GM15510 (cell line): Measurements from ENCODE around the gene S100A3.

Experiments used
- POLR2A ChIP-seq: IDR thresholded peaks from 3 replicates; pipeline ENCODE4 v1.6.1; 2011; ENCODE audit warnings: borderline replicate concordance; ENCODE audit not compliant: insufficient read length; ENCODE audit errors: extremely low read depth

The S100A3 gene

DNA sequence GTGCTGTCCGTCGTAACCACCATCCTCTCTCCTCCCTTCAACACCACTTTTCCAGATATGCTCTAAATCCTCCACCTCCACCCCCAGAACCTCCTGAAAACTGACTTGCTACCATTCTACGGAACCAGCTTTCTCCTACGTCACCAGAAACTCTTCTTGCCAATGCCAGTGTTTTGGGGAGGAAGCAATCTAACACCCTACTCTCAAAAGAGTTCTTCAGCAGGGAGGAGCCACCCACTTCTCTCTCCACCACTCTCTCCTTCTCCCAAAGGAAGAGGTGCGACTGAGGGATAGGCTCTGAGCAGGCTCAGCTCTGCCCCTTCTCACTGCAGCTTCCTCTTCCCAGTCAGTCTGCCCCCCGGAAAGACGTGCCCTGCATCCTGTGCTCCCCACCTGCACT is 22.6 kb upstream of the S100A3 start:
- no peak for TF ChIP-seq POLR2A

DNA sequence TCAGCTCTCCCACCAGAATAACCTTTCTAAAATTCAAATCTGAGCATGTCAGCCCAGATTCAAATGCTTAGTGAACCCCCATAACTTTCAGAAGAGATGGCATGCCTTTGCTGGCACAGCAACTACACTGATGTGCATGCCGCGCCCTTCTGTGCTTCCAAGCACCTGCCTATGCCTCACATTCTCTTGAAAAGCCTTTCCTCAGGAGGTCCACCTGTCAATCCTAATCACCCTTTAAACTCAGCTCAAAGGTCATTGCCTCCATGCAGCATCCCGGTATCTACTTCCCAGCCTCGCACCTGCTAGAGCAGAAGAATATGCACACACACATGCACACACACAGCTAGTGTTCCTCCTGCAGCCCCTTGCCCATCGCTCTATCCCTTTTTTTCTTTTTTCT is 21.8 kb upstream of the S100A3 start:
- TF ChIP-seq POLR2A: no peak

DNA sequence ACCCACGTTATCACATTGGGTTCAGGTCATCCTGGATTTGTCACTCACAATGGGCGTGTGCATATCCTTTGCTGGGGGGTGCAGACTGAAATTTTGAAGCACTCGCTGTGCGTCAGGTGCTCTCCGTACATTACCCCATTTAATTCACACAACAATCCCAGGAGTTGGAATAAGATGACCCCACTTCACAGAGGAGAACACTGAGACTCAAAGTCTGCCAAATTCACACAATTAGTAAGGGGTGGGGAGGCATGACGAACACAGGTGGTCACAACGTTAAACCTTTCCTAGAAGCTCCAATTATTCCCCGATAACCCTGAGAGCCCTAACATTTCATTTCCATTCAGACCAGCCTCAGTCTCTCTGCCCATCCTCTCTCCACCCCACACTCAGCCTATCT is 20.4 kb upstream of the S100A3 start:
- TF ChIP-seq POLR2A: no peak

DNA sequence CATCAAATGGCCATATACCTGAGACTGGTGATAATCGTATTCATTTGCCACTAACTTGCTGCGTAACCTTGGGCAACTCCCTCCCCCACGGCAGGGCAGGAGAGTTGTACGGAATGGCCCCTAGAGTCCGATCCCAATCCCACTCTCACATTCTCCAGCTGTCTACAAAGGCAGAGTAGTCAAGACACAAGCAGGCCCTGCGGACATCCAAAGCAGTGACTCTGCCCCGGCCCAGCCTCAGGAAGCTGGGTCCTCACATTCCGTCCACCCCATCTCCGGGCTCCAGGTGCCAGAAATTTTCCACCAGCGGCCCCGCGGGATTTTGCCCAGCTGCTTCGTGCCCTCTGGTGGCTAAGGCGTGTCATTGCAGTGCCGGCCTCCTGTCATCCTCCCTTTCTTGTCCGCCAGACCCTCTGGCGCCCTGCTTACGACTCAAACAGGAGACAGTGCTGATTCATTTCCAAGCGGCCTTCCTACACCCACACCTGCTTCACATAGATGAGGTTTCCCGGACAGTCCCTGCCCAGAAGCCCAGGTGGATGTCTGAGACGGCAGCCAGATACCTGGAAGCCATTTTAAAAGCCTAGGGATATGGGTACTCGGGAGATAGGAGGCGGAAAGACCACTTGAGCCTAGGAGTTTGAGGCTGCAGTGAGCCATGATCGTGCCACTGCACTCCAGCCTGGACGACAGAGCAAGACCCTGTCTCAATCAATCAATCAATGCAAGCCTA is 19.5 kb upstream of the S100A3 start:
- no peak for TF ChIP-seq POLR2A

DNA sequence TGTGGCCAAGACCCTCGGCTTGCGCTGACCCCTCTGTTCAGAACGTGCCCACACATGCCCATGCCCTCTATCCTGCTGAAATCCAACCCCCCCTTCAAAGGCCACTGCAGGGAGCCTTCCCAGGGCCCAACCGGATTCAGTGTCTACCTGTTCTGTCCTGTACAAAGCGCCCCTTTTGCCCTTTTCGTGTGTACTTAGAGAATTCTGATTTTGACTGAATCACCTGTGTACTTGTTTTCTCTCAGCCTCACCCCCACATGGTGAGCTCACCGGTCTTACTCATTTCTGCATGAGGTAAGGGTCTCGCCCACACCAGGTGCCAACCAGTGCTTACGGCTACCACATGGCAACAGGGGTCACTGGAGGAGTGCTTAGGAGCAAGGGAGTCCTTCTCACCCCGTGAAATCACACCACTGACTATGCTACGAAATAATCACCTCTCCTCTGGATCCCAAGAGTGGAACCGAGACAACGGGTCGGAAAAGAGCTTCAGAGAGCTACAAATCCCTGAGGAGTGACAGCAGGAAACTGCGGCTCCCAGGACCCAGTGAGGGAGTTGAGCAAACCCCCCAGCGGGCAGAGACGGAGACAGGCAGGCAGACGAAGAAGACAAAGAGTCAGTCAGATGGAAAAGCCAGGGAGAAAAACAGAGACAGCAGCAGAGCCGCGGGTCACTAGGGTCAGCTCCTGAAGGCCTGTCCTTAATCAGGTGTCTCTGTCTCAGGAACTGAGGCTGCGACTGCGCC is 18.7 kb upstream of the S100A3 start:
- no peak for TF ChIP-seq POLR2A

DNA sequence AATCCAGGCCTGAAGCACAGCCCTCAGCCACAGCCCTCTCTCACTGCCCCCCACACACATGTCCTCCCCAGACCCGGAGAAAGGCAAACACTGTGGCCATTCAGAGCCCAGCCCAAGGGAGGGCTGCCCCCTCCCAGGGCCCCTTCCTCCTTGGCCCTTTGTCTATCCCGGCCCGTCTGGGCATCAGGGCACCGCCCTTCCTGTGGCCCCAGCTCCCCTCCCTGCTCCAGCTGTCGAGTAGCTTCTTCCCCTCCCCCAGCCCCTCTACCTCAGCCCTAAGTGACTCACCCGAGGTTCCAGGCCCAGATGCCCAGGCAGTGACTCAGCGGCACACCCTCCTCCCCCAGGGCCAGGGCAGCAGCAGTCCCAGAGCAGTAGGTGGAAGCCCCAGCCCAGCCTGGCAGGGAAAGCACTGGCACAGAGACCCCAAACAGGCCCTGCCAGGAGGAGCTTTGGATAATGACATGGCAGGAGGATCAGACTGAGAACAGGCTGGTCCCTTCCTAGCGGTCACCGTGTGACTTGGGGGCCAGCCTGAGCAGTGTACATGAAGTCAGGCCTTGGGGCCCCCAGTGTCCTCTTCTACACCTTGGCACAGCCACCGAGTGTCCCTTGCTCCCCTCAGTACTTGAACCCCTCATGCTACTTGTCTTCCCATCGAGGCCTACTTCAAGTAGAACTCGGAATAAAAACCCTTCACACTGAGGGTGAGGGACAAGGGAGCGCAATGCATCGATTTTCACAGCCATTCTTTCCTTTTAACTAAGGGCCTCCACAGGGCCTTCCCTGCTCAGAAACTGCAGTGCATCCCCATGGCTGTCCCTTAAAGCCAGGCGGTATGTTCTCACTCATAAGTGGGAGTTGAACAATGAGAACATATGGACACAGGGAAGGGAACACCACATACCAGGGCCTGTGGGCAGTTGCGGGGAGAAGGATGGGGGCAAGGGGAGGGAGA is 17.6 kb upstream of the S100A3 start:
- TF ChIP-seq POLR2A: no peak

DNA sequence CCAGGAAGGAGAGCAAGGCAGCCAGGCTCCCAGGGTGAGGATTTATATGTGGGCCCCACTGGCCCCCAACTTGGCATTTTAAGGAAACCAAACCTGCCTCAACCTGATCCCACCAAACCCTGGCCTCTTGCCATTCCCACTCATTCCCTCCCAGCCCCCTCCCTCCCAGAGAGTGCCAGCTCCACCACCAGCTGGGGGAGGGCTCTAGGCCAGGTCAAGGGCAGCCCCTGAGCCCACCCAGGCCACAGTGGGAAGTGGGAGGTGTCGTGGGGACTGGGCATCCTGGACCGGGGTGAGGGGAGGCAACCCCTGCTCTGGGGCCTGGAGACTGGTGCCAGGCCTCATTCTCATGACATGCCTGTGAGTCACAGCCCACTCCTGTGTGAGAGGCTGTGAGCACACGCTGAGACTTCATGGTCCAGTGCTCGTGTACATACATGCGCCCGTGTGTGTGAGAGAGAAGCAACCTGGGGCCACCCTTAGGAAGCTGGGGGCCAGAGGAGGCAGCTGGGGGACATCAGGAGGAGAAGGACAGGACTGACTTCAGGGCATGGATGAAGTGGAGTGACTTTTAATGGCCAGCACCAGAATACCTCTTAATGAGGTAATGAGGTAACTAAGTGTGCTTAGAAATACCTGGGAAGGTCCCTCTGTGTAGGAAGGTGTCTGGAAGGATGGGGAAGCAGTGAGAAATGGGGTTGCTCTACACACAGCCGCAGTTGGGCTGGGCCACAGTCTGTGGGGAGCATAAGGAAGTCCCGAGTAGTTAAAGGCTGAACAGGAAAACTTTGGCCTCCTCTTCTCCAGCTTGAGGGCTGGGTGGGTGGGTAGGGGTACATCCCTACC is 16.7 kb upstream of the S100A3 start, which contains the start of gene S100A2:
S100A2 (minus strand) TSS at position 316 of the 846 bp plus-strand sequence. CDS start 1,967 bp downstream, outside the sequence.
- TF ChIP-seq POLR2A: no peak

DNA sequence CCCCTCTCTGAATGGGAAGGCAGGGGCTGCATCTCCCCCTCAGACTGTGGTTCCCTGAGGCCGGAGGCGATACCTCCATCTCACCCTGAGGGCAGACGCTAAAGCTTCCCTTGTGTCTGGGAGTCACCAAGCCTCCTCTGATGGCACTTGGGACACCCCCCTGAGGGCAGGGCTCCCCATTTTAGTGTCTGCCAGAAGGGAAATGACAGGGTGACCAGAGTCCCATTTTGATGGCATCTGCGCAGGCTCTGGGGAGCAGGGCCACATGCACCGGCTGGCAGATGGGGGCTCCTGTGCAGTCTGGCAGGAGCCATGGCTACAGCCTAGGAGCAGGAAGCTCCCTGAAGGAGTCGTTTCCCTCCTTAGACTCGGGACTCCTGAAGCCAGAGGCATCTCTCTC is 14.9 kb upstream of the S100A3 start:
- TF ChIP-seq POLR2A: no peak

DNA sequence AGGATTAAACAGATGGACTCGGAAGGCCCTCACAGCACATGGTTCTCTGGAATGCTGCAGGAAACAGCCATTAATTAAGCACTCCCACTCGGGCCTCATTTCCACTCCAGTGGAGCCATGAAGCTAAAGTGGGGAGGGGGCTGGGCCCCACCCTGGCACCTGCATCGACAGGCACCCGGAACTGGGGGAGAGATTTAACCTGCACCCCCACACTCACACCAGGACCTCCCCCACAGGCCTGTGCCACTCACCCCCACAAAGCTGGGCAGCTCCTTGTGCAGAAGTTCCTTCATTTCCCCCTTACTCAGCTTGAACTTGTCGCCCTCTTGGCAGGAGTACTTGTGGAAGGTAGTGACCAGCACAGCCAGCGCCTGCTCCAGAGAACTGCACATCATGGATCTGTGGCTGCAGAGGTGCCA is 14.4 kb upstream of the S100A3 start:
- TF ChIP-seq POLR2A: no peak

DNA sequence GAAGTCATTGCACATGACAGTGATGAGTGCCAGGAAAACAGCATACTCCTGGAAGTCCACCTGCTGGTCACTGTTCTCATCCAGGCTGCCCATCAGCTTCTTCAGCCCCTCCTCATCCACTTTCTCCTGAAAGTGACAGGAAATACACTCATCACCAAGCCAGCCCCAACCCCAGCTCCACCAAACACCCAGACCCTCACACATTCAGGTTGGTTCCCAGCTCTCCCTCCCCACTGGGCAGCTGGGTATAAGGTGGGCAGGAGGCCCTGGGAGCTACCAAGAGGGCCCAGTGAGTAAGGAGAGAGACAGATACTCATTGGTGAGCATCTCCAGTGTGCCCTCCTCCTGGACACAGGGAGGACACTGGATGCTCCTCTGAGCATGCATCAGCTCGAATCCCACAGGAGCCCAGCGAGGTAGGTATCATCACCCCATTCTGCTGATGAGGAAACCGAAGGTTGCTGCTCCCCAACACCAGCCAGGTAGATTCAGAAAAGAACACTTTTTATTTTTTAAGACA is 12.5 kb upstream of the S100A3 start:
- no peak for TF ChIP-seq POLR2A

DNA sequence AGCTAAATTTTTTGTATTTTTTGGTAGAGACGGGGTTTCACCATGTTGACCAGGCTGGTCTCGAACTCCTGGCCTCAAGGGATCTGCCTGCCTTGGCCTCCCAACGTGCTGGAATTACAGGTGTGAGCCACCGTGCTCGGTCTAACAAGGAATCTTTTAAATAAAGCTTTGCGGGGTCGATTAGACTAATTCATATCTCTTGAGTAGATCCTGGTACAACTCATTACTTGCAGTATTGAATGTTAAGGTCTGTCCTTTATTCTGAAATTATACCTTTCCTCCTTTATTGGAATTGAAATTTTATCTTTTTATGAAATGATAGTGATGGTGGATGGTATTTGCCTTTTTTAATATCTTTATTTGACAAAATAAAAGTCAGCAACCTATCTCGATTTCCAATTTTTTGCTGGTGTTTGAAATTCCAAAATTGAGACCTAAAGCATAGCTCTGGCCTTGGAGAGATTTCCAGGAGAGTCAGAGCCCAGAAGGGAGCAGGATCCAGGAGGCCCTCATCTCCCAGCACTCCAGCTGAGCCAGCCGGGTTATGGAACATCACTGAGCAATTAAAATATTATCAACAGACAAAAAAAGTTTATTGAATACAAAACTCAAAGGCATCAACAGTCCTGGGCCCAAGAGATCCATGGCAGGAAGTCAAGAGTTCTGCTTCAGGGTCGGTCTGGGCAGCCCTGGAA is 11.9 kb upstream of the S100A3 start:
- no peak for TF ChIP-seq POLR2A

DNA sequence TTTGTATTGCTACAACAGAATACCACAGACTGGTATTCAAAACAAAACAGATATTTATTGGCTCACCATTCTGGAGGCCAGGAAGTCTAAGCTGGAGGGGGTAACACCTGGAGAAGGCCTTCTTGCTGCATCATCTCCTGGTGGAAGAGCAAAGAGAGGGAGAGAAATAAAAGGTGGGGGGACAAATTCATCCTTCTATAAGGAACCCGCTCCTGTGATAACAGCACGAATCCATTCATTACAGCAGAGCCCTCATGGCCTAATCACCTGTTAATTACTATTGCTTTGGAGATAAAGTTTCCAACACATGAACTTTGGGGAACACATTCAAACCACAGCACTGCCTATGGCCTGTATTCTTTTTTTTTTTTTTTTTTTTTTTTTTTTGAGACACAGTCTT is 11.2 kb upstream of the S100A3 start:
- TF ChIP-seq POLR2A: no peak

DNA sequence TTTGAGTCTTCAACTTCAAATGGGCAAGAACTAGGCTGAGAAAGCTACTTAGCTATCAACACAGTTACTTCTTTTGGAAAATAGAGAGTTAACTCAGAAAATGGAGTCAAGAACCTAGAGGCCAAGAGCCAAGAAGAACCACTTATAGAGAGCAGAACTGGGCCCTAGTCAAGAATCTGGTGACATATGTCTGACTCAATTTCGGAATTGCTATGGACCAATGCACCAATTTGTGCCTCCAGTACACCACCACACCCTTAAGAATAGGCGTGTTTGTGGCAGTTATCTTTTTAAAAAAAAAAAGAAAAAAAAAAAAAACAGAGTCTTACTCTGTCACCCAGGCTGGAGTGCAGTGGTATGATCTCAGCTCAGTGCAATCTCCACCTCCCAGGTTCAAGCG is 8.8 kb upstream of the S100A3 start:
- TF ChIP-seq POLR2A: no peak
